ENCODE data around the gene NAT14.
"Not testable (repeated sequence)": the region's sequence is repeated elsewhere in the genome, so short reads cannot be mapped to it uniquely, and the experiment has no call there.

NAT14 gene, protein sequence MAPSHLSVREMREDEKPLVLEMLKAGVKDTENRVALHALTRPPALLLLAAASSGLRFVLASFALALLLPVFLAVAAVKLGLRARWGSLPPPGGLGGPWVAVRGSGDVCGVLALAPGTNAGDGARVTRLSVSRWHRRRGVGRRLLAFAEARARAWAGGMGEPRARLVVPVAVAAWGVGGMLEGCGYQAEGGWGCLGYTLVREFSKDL

DNA sequence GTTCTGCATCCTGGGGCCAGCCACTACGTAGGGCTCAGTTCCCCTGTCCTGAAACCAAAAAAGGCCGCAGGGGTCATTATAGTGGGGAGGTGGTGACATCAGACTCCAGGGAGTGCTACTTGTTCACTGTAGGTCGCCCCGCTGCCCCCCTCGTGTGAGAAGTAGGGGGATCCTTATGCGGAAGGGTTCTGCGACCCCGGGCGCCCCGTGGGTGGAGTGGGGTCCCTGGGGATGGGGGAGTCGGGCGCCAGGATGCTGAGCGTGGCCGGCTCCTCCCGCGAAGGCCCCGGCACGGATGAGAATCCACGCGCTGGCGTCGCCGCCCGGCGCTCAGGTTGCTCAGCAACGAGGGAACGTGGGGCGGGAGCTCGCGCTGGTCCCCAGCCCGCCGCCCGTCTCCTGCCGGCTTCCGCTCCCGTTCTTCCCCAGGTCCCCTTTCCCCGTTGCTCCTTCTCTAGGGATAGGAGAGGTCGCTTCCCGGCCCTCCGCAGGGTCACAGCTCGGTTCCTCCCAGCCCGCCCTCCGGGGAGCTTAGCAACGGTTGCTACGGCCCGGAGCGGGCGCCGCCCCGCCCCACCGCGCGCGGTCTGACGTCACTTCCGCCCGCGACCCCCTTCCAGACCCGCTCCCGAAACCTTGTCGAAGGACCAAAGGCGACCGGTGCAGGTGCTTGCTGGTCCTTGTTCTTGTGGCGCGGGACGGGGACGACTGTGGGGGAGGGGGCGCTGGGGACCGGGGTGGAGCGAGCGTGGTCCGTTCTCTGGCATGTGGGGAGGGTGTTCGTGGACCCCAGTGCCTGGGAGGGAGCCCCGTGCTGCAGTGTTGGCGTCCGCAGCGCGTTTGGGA is at the start of gene NAT14:
Gene NAT14, plus strand, starts transcription at position 596 of the 846 bp plus-strand sequence. CDS start 521 bp downstream, outside the sequence.
- DNase-seq: peak; percentile 37

DNA sequence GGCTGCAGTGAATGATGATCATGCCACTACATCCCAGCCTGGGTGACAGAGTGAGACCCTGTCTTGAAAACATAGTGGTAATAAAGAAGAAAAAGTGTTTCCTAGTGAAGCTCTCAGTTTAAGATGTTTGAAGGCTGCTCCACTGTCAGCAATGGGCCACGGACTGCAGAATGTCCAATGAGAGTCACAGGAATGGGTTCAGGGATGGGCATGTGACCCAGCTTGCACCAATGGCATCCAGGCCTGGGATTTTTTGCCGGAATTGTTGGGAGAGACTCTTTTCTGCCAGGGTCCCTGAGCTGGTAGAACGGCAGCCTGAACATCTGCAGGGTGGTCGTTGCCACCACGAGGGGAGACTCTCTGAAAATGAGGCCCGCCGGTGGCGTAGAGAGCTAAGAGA is 48.1 kb upstream of the NAT14 start:
- DNase-seq: no peak

DNA sequence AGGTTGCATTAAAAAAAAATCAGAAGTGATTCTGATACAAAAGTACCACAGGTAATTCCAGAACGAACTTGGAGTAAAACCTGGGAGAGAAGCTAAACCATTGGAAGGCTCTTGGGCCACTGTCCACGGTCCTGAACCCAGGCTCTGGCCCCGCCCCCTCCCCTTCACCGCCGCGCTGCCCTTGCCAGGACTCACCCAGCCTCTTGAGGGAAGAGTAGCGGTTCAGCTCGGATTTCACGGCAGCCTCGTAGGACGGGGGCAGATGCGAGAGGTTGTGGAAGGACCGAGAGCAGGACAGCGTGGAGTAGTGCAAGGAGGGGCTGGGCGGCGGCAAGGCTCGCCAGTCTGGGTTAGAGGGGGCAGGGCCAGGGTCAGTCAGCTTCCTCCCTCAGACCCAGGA is 47.6 kb upstream of the NAT14 start:
- no peak for DNase-seq

DNA sequence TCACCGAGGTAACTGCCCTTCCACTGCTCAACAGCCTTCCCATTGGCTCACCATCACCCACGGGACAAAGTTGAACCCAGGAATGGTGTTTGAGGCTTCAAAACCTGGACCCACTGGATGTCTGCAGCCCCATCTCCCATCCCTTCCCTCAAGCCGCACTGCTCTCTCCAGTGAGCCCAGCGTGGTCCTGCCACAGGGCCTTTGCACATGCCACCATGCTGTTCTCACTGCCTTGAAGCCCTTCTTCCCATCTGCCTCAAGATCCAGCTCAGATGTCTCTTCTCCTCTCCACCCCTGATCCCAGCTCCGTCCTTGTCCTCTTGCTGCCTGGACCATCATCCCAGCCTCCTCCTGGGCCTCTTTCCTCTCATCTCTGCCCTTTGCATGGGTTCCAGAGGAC is 45.9 kb upstream of the NAT14 start:
- no peak for DNase-seq

DNA sequence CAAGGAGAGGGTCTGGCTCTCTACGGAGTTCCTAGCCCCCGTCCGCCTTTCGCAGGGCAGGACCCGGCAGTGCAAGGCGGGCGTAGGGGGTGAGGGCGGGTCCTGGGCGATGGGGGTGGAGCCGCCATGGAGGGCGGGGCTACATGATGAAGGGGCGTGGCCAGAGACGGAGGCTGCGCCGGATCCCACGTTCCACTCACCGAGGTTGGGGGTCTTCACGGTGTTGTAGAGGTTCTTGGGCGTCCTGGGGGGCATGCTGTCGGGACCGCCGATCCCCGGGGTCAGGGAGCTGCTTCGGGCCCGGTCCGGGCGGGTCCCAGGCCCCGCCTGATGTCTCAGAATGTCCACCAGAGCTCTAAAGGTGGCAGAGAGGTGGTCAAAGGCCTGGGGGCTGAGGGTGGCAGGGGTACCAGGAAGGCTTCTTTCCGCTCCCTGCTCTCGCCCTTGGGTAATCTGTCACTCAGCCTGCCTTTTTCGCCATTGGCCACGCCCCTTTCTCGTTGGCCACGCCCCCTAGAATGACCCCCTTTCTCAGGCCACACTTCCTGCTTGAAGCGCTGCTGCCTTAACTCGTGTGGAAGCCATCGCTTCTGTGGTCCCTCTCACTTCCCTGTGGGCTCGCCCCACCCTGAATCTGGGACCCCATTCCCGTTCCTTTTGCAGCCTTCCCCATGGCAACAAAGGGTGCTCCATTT is 44.4 kb upstream of the NAT14 start:
- no peak for DNase-seq

DNA sequence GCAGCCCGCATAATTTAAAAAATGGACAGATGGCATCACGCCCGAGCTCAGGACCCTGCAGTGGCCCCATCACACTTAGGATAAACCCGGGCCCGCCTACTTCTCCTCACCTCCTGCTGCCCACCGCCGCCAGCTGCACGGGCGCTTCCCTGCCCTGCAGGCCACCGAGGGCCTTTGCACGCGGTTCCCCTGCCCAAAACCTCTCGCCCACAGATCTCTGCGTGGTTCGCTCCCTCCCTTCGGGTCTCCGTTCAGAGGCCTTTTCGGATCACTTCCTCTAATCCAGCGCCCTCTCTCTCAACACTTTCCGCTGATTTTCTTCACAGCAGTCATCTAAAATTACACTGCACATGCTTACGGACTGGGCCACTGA is 43.7 kb upstream of the NAT14 start:
- DNase-seq: no peak

DNA sequence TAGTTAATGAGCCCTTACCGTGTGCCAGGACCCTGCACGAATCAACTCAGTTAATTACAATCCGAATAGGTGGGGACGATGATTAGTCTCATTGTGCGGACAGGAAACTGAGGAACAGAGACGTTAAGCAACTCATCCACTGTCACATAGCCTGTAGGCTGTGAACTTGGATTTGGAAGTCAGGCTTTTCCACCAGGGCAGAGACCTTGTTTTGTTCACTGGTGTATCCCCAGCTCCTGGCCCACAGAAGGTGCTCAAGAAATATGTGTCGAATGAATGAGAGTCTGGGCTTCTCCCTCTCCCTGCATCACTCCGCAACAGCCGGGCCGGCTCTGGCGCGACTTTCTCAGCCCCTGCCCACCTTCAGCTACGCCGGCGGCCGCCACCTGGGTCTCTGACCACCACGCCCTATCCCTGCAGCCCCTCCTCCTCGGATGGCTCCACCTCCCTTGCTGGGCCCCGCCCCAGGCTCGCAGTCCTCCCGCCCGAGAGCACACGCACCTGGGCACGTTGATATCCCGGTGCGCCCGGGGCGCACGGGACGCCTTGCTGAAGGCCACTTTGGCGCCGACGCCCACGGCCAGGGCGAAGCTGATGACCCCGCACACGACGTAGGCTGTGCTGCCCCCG is 43.2 kb upstream of the NAT14 start:
- DNase-seq: no peak

DNA sequence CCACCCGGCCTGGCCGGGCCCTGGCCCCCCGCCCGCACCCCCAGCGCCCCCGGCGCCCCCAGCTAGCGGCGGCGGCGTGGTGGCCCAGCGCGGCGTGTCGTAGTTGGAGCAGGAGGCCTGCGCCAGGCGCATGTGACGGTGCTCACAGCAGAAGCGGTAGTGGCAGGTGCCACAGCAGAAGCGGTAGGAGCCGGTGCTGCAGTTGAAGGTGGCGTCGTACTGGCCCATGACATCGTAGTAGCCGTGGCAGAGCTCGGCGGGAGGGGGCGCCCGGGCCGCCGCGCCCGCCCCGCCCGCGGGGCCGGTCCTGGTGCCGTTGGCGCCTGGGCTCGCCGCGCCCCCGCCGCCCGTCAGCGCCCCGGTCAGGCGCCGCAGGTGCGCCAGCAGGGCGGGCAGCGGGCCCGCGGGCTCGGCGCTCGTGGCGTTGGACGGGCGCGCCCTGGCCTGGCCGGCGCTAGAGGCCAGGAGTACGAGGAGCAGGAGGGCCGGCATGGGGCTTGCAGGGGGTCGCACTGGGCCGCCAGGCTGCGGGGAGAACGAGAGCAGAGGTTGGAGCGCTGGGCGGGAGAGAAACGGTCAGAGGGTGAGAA is 42.5 kb upstream of the NAT14 start:
- no peak for DNase-seq

DNA sequence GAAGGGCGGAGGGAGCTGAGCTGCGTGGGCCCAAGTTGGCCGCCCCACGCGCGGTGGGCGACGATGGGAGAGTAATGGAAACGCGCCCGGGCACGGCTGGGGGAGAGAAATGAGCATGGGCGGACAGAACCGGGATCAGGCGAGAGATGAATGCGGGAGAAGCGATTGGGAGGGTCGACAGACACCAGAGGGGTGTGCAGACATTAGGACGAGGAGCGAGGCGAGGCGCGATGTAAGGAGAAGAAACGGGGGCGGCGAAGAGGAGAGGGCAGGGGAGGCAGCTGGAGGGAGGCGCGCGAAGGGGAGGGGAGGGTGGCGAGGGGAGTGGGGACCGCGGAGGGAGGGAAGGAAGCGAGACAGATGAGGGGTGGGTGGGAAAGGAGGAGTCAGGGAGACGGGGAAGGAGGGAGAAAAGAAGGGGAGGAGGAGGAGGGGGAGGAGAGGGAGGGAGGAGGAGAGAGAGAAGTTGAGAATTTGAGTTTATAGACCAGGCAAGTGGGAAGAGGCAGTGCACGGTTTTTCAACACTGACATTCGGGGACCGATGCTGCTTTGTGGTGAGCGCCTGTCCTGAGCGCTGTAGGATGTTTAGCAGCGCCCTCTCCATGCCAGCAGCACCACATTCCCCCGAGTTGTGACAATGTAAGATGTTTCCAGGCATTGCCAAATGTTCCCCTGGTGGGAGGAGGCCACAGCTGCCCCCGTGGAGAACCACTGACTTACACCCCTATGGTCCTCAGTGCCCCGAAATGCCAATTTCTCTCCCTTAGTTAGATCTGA is 41.8 kb upstream of the NAT14 start, which contains the start of gene SHISA7:
Gene SHISA7, minus strand, starts transcription at position 256 of the 779 bp plus-strand sequence. CDS start 437 bp downstream, outside the sequence.
- no peak for DNase-seq

DNA sequence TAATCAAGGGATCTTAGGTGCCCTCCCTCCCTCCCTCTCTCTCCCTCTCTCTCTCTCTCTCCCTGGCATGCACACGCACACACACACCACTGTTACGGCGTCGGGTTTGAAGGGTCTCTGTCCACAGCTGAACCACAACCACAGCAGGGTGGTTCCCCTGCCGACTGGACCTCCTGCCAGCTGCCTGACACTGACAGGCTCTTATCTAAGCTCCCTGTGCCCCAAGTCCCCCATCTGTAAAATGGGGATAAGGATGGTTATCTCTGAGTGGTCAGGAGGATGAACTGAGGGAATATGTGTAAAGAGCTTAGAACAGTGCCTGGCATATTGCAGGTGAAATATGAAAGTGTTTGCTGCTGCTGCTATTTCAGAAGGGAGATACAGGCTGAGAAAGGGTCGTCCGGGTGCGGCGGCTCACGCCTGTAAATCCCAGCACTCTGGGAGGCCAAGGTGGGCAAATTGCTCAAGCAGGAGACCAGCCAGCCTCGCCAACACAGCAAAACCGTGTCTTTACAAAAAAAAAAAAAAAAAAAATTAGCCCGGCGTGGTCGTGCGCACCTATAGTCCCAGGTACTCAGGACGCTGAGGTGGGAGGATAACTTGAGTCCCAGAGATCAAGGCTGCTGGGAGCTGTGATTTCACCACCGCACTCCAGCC is 41.0 kb upstream of the NAT14 start:
- no peak for DNase-seq

DNA sequence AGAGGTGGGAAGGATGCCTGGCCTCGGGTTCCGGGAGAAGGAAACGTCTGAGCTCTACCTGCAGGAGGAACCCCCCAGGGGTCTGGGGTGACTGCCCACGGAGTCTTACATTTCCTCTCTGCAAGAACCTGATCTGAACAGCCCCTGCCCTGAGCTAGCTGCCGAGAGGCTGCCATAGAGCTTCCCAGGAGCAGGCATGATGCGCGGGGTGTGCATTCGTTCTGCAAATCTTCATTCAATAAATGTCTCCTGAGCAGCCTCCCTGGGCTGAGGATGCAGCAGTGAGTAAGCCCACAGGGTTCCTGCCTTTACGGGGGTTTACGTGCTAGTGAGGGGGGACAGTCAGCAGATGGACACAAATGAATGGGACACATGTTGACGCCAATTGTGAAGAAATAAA is 40.3 kb upstream of the NAT14 start:
- DNase-seq: no peak

DNA sequence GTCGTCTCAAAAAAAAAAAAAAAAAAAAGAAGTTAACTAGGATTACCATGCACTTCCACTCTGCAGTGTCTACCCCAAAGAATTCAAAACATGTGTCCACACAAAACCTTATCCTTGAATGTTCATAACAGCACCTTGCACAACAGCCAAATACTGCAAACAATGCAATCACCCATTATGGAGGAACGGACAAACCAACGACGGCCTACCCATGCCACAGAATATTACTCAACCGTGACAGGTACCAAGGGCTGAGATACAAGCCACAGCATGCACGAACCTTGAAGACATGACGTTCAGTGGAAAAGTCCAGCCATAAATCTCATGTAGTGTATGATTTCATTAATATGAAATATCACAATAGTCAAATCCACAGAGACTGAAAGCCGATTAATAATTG is 38.9 kb upstream of the NAT14 start:
- DNase-seq: no peak

DNA sequence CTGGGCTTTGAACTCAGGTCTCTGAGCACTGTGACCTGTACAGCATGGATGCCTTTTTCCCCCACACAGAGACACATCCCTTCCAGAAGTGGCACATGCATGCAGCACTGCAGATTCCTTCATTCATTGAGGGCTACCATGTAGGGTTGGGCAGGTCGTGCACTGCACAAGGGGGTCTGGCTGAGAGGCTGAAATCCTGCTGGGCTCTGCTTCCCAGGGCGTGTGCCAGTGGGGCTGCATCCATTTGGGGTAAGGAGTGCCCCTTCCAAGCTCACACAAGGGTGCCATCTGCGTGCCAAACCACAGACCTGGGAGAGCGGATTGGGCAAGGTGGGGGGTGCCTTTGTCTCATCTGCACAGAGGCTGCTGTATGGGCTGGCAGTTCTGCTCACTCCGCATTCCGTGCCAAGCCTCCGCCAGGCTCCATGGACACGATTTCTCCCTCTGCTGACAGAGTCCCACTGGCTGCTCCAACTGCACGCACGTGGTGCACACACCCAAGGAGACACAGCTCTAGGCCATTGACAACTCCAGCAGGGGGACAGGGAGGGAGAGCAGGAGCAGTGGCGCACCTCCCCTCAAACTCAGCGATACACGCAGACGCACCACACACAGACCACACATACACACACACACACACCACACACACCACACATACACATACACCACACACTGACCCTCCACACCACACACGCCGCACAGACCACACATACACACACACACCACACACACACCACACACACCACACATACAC is 37.4 kb upstream of the NAT14 start:
- DNase-seq: no peak

DNA sequence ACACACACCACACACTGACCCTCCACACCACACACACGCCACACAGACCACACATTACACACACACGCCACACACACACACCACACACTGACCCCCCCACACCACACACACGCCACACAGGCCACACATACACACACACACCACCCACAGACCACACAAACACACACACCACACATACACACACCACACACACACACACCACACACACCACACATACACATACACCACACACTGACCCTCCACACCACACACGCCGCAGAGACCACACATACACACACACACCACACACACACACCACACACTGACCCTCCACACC is 36.9 kb upstream of the NAT14 start:
- DNase-seq: not testable (repeated sequence)

DNA sequence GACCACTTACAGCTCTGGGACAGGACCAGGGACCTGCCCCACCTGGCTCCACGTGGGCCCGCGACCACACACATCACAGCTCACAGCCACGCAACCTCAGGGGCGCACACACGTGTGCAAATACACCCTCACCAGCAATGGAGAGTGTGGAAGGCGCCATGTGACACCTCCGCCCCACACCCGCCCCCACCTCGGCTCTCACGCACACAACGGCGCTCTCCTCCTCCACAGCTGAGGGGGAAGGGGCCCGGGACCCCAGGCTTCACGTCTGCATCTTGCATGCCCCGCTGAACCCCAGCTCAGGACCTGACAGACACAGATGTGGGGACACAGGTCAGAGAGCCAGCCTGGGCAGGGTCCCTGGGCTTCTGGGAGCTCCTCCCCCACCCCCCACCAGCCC is 35.5 kb upstream of the NAT14 start:
- DNase-seq: no peak

DNA sequence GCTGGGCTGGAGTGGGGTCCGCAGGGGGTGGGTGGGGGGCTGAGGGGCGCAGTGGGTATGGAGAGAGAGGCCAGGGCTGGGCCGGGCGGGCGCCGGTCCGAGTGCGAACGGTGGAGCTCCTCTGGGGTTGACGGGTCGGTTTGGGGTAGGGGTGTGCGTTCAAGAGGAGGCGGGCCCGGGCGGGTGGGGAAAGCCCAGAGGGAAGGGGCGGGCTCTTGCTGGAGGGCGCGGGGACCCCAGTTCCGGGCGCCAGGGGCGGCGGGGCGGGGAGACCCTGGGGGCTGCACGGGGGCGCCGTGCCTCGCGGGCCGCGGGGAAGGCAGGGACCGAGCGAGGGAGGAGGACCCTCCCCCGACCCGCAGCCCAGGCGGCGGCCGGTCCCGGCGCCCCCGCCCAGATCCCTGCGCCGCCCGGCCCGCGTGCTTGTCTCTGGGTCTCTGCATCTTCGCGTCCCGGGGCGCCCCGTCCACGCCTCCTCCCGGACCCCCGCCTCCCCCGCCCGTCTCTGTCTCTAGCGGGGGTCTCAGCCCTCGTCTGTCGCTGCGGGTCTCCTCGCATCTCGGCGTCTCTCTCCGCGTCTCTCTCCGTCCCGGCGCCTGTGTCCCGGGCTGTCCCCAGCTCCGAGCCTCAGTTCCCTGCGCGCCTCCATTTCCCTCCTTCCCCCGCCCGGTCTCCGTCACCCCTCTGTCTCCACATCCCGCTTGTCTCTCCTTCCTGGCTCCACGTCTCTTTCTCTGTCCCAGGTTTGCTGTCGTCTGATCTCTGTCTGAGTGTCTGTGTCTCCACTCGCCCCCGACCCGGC is 33.6 kb upstream of the NAT14 start:
- no peak for DNase-seq

DNA sequence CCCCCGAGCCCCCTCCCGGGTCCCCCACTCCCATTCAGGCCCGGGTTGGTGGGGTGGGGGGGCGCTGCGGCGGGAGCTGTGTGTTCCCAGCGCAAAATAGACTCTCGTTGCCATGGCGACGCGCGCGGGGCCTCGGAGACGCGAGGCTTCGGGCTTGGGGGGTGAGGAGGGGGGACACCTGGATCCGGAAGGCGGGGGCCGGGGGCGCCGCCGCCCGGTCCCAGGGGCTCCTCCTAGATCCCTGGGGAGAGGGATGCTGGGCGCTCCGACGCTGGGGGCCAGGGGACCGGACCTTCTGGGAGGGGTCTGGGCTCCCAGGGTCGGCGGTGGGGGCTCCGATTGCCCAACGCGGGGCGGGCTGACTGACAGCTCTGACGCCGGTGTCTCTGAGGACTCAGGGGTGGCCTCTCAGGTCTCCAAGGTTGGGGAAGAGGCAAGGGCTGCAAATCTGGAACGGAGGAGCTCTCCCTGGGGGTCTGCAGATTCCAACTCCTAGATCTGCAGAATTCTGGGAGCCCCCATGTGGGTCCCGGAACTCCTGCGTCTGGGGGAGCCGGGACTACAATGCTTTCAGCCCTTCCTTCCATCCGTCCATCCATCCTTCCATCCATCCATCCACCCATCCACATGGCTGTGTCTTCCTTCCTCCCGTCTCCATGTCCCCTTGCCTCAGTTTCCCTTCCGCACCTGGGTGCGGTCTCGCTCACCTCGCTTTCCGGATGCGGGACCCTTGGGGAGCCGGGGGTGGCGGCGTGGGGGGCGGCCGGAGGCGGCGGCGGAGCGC is 32.8 kb upstream of the NAT14 start:
- DNase-seq: no peak

DNA sequence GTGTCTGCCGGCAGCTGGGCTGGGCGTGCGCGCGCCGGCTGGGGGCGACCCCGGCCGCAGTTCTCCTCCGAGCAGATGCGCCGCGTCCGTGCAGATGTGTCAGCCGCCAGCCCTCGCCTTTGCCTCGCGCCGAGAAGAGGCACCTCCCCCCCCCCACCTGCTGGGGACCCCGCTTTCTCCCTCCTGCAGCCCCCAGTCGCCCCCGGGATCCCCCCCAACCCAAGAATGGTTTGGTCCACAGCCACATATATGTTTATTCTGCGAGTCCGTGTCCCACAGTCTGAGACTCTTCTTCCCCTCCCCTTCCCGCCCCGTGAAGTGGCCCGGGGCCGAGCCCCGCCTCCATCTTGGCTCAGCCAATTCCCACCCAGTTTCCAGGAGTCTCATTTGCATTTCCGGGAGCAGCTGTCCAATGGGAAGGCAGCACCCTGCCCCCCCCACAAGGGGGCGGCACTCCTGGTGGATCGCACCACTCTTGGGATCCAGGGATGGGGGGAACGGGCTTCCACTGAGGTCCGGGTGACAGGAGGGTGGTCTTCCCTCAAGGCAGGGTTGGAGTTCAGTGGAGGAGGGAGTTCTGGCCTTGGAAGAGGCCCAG is 32.1 kb upstream of the NAT14 start:
- peak; percentile 49 for DNase-seq

Data from CD4-positive, alpha-beta T cell treated with Interleukin-4 for 4 hours (primary cell).